HEK293 (cell line): Measurements from ENCODE around the gene MSANTD1.

ENCODE experiments used
- HOXC10 ChIP-seq: sonication (generic); formaldehyde crosslinking; IDR thresholded peaks from 2 replicates; pipeline ENCODE4 v1.8.1; 2023; ENCODE audit warnings: mild to moderate bottlenecking, missing genetic modification reagents
- MEIS1 ChIP-seq: sonication (generic); formaldehyde crosslinking; IDR thresholded peaks from 2 replicates; pipeline ENCODE4 v1.8.1; 2022; ENCODE audit warnings: missing genetic modification reagents, mild to moderate bottlenecking, borderline replicate concordance
- SP3 ChIP-seq: fragments of 450-650 bp; formaldehyde crosslinking; IDR thresholded peaks from 2 replicates; pipeline ENCODE4 v1.5.1; 2016; ENCODE audit warnings: missing biosample characterization, missing genetic modification characterization
- ZBTB1 ChIP-seq: fragments of 450-650 bp; formaldehyde crosslinking; IDR thresholded peaks from 2 replicates; pipeline ENCODE4 v1.5.1; 2016; ENCODE audit warnings: missing biosample characterization, missing genetic modification characterization
- ZBTB8A ChIP-seq: fragments of 450-650 bp; formaldehyde crosslinking; IDR thresholded peaks from 2 replicates; pipeline ENCODE4 v1.5.1; 2016; ENCODE audit warnings: missing biosample characterization, missing genetic modification characterization
- ZNF112 ChIP-seq: fragments of 450-650 bp; formaldehyde crosslinking; IDR thresholded peaks from 2 replicates; pipeline ENCODE4 v1.5.0; 2017; ENCODE audit warnings: missing biosample characterization, missing genetic modification characterization
- ZNF138 ChIP-seq: fragments of 450-650 bp; formaldehyde crosslinking; IDR thresholded peaks from 2 replicates; pipeline ENCODE4 v1.5.1; 2016; ENCODE audit warnings: missing biosample characterization, missing genetic modification characterization, borderline replicate concordance
- ZNF175 ChIP-seq: fragments of 450-650 bp; formaldehyde crosslinking; IDR thresholded peaks from 2 replicates; pipeline ENCODE4 v1.5.1; 2016; ENCODE audit warnings: missing biosample characterization, missing genetic modification characterization
- ZNF239 ChIP-seq: fragments of 450-650 bp; formaldehyde crosslinking; IDR thresholded peaks from 2 replicates; pipeline ENCODE4 v1.5.1; 2016; ENCODE audit warnings: missing biosample characterization, missing genetic modification characterization
- ZNF354C ChIP-seq: fragments of 450-650 bp; formaldehyde crosslinking; IDR thresholded peaks from 2 replicates; pipeline ENCODE4 v1.5.1; 2016; ENCODE audit warnings: missing biosample characterization, missing genetic modification characterization, low read depth, borderline replicate concordance
- ZNF48 ChIP-seq: fragments of 450-650 bp; formaldehyde crosslinking; IDR thresholded peaks from 2 replicates; pipeline ENCODE4 v1.5.1; 2016; ENCODE audit warnings: missing biosample characterization, missing genetic modification characterization
- ZNF555 ChIP-seq: fragments of 450-650 bp; formaldehyde crosslinking; conservative IDR thresholded peaks from 2 replicates; pipeline ENCODE4 v1.5.1; 2017; ENCODE audit warnings: missing biosample characterization, mild to moderate bottlenecking, missing genetic modification characterization, inconsistent platforms
- TF ChIP-seq, protein P1 (sequence below): fragments of 450-650 bp; formaldehyde crosslinking; IDR thresholded peaks from 2 replicates; pipeline ENCODE4; 2016; ENCODE audit warnings: missing biosample characterization, missing genetic modification characterization
- TF ChIP-seq, protein P2 (sequence below): fragments of 450-650 bp; formaldehyde crosslinking; IDR thresholded peaks from 2 replicates; pipeline ENCODE4 v1.5.1; 2016; ENCODE audit warnings: missing biosample characterization, missing genetic modification characterization
- TF ChIP-seq, protein P3 (sequence below): fragments of 450-650 bp; formaldehyde crosslinking; IDR thresholded peaks from 2 replicates; pipeline ENCODE4 v1.5.1; 2017; ENCODE audit warnings: missing biosample characterization, missing genetic modification characterization
- TF ChIP-seq, protein P4 (sequence below): fragments of 450-650 bp; formaldehyde crosslinking; IDR thresholded peaks from 2 replicates; pipeline ENCODE4 v1.5.1; 2017; ENCODE audit warnings: missing biosample characterization, missing genetic modification characterization
- TF ChIP-seq, protein P5 (sequence below): fragments of 450-650 bp; formaldehyde crosslinking; IDR thresholded peaks from 2 replicates; pipeline ENCODE4 v1.5.1; 2016; ENCODE audit warnings: missing biosample characterization, missing genetic modification characterization
- TF ChIP-seq, protein P6 (sequence below): fragments of 450-650 bp; formaldehyde crosslinking; IDR thresholded peaks from 2 replicates; pipeline ENCODE4 v1.5.1; 2016; ENCODE audit warnings: missing biosample characterization, missing genetic modification characterization
- TF ChIP-seq, protein P7 (sequence below): fragments of 450-650 bp; formaldehyde crosslinking; conservative IDR thresholded peaks from 2 replicates; pipeline ENCODE4 v1.5.1; 2016; ENCODE audit warnings: low read depth, missing biosample characterization, missing genetic modification characterization
- TF ChIP-seq, protein P8 (sequence below): fragments of 450-650 bp; formaldehyde crosslinking; IDR thresholded peaks from 2 replicates; pipeline ENCODE4 v1.5.1; 2017; ENCODE audit warnings: missing biosample characterization, missing genetic modification characterization
- TF ChIP-seq, protein P9 (sequence below): fragments of 450-650 bp; formaldehyde crosslinking; IDR thresholded peaks from 2 replicates; pipeline ENCODE4 v1.5.1; 2016; ENCODE audit warnings: missing biosample characterization, missing genetic modification characterization

MSANTD1 gene

DNA sequence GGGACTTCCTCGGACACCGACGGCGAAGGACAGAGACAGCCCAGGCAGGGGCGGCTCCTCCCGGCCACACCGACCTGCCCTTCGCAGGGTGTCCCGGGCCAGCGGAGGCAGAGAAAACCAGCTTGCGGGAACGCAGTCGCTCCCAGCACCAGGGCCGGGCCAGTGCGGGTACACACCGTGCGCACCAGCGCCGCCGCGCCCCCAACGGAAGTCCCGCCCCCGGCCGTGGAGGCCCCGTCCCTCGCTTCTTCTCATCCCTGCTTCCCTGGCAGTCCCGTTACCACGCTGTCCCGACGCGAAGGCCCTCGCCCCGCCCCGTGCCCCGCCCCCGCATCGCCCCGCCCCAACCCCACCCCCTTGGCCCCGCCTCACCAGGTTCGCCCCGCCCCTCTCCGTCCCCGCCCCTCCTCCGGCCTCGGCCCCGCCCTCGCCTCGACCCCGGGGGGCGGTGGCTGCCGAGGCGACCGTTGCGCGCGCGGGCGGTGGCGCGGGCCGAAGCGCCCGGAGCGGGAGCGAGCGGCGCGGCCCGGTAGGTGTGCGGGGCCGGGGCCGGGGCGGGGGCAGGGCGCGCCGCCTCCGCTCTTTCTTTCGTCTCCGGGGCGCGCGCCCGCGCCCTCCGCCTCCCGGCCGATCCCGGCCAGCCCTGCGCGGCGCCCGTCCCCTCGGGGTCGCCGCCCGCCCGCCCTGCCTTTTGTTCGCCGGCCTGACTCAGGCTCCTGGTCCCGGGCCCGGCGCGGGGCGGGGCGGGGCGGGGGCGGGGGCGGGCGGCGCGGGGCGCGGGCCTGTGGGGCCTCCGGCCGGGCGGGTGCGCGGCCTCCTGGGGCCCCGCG is 43.8 kb downstream of the MSANTD1 start, which contains the start of gene RGS12 (continued):
- TF ChIP-seq ZNF175: no peak
- no peak for TF ChIP-seq ZBTB1
- TF ChIP-seq, protein P1, sequence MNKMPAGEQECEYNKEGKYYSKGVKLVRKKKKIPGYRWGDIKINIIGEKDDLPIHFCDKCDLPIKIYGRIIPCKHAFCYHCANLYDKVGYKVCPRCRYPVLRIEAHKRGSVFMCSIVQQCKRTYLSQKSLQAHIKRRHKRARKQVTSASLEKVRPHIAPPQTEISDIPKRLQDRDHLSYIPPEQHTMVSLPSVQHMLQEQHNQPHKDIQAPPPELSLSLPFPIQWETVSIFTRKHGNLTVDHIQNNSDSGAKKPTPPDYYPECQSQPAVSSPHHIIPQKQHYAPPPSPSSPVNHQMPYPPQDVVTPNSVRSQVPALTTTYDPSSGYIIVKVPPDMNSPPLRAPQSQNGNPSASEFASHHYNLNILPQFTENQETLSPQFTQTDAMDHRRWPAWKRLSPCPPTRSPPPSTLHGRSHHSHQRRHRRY (tag by site-specific recombination): no peak
- no peak for TF ChIP-seq HOXC10
- TF ChIP-seq ZBTB8A (tag by site-specific recombination): 0 out of 2 replicates have a peak, but pooled peaks have one; percentile 0
- TF ChIP-seq, protein P2, sequence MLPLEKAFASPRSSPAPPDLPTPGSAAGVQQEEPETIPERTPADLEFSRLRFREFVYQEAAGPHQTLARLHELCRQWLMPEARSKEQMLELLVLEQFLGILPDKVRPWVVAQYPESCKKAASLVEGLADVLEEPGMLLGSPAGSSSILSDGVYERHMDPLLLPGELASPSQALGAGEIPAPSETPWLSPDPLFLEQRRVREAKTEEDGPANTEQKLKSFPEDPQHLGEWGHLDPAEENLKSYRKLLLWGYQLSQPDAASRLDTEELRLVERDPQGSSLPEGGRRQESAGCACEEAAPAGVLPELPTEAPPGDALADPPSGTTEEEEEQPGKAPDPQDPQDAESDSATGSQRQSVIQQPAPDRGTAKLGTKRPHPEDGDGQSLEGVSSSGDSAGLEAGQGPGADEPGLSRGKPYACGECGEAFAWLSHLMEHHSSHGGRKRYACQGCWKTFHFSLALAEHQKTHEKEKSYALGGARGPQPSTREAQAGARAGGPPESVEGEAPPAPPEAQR (tag by site-specific recombination): no peak
- no peak for TF ChIP-seq ZNF138 (tag by site-specific recombination)
- TF ChIP-seq ZNF112 (tag by site-specific recombination): no peak
- TF ChIP-seq, protein P3, sequence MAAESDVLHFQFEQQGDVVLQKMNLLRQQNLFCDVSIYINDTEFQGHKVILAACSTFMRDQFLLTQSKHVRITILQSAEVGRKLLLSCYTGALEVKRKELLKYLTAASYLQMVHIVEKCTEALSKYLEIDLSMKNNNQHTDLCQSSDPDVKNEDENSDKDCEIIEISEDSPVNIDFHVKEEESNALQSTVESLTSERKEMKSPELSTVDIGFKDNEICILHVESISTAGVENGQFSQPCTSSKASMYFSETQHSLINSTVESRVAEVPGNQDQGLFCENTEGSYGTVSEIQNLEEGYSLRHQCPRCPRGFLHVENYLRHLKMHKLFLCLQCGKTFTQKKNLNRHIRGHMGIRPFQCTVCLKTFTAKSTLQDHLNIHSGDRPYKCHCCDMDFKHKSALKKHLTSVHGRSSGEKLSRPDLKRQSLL (tag by site-specific recombination): no peak
- TF ChIP-seq, protein P4, sequence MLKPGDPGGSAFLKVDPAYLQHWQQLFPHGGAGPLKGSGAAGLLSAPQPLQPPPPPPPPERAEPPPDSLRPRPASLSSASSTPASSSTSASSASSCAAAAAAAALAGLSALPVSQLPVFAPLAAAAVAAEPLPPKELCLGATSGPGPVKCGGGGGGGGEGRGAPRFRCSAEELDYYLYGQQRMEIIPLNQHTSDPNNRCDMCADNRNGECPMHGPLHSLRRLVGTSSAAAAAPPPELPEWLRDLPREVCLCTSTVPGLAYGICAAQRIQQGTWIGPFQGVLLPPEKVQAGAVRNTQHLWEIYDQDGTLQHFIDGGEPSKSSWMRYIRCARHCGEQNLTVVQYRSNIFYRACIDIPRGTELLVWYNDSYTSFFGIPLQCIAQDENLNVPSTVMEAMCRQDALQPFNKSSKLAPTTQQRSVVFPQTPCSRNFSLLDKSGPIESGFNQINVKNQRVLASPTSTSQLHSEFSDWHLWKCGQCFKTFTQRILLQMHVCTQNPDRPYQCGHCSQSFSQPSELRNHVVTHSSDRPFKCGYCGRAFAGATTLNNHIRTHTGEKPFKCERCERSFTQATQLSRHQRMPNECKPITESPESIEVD (tag by site-specific recombination): no peak
- no peak for TF ChIP-seq ZNF48 (tag by site-specific recombination)
- no peak for TF ChIP-seq MEIS1 (CRISPR knock-in tag)
- TF ChIP-seq, protein P5, sequence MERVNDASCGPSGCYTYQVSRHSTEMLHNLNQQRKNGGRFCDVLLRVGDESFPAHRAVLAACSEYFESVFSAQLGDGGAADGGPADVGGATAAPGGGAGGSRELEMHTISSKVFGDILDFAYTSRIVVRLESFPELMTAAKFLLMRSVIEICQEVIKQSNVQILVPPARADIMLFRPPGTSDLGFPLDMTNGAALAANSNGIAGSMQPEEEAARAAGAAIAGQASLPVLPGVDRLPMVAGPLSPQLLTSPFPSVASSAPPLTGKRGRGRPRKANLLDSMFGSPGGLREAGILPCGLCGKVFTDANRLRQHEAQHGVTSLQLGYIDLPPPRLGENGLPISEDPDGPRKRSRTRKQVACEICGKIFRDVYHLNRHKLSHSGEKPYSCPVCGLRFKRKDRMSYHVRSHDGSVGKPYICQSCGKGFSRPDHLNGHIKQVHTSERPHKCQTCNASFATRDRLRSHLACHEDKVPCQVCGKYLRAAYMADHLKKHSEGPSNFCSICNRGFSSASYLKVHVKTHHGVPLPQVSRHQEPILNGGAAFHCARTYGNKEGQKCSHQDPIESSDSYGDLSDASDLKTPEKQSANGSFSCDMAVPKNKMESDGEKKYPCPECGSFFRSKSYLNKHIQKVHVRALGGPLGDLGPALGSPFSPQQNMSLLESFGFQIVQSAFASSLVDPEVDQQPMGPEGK: peak; percentile 88
- TF ChIP-seq, protein P6, sequence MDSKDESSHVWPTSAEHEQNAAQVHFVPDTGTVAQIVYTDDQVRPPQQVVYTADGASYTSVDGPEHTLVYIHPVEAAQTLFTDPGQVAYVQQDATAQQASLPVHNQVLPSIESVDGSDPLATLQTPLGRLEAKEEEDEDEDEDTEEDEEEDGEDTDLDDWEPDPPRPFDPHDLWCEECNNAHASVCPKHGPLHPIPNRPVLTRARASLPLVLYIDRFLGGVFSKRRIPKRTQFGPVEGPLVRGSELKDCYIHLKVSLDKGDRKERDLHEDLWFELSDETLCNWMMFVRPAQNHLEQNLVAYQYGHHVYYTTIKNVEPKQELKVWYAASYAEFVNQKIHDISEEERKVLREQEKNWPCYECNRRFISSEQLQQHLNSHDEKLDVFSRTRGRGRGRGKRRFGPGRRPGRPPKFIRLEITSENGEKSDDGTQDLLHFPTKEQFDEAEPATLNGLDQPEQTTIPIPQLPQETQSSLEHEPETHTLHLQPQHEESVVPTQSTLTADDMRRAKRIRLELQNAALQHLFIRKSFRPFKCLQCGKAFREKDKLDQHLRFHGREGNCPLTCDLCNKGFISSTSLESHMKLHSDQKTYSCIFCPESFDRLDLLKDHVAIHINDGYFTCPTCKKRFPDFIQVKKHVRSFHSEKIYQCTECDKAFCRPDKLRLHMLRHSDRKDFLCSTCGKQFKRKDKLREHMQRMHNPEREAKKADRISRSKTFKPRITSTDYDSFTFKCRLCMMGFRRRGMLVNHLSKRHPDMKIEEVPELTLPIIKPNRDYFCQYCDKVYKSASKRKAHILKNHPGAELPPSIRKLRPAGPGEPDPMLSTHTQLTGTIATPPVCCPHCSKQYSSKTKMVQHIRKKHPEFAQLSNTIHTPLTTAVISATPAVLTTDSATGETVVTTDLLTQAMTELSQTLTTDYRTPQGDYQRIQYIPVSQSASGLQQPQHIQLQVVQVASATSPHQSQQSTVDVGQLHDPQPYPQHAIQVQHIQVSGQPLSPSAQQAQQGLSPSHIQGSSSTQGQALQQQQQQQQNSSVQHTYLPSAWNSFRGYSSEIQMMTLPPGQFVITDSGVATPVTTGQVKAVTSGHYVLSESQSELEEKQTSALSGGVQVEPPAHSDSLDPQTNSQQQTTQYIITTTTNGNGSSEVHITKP (tag by site-specific recombination): no peak
- TF ChIP-seq, protein P7, sequence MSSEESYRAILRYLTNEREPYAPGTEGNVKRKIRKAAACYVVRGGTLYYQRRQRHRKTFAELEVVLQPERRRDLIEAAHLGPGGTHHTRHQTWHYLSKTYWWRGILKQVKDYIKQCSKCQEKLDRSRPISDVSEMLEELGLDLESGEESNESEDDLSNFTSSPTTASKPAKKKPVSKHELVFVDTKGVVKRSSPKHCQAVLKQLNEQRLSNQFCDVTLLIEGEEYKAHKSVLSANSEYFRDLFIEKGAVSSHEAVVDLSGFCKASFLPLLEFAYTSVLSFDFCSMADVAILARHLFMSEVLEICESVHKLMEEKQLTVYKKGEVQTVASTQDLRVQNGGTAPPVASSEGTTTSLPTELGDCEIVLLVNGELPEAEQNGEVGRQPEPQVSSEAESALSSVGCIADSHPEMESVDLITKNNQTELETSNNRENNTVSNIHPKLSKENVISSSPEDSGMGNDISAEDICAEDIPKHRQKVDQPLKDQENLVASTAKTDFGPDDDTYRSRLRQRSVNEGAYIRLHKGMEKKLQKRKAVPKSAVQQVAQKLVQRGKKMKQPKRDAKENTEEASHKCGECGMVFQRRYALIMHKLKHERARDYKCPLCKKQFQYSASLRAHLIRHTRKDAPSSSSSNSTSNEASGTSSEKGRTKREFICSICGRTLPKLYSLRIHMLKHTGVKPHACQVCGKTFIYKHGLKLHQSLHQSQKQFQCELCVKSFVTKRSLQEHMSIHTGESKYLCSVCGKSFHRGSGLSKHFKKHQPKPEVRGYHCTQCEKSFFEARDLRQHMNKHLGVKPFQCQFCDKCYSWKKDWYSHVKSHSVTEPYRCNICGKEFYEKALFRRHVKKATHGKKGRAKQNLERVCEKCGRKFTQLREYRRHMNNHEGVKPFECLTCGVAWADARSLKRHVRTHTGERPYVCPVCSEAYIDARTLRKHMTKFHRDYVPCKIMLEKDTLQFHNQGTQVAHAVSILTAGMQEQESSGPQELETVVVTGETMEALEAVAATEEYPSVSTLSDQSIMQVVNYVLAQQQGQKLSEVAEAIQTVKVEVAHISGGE (tag by site-specific recombination): peak; percentile 85
- peak; percentile 57 for TF ChIP-seq SP3 (tag by site-specific recombination)
- TF ChIP-seq ZNF239 (tag by site-specific recombination): no peak
- TF ChIP-seq ZNF555 (tag by site-specific recombination): no peak
- TF ChIP-seq, protein P8, sequence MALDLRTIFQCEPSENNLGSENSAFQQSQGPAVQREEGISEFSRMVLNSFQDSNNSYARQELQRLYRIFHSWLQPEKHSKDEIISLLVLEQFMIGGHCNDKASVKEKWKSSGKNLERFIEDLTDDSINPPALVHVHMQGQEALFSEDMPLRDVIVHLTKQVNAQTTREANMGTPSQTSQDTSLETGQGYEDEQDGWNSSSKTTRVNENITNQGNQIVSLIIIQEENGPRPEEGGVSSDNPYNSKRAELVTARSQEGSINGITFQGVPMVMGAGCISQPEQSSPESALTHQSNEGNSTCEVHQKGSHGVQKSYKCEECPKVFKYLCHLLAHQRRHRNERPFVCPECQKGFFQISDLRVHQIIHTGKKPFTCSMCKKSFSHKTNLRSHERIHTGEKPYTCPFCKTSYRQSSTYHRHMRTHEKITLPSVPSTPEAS (tag by site-specific recombination): no peak
- TF ChIP-seq, protein P9, sequence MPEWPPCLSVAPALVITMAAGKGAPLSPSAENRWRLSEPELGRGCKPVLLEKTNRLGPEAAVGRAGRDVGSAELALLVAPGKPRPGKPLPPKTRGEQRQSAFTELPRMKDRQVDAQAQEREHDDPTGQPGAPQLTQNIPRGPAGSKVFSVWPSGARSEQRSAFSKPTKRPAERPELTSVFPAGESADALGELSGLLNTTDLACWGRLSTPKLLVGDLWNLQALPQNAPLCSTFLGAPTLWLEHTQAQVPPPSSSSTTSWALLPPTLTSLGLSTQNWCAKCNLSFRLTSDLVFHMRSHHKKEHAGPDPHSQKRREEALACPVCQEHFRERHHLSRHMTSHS (tag by site-specific recombination): no peak
- TF ChIP-seq ZNF354C (tag by site-specific recombination): no peak
